Activated CD8-positive, alpha-beta T cell treated with anti-CD3 and anti-CD28 coated beads, Interleukin-2, amount 10 ng/mL, durations not matched to agents 7 days and 5 days (primary cell): Measurements from ENCODE around the gene HOXA3. TPM values are rescaled to one million over a fixed set of nuclear protein-coding genes. Genes with fewer than 3 reads are reported as not detected.

Experiments
- ATAC-seq: fragments of 150-1000 bp; cut with Tn5 transposase; one replicate; pipeline ENCODE4 v1.10.0; 2021; ENCODE audit warnings: moderate library complexity
- CTCF ChIA-PET: fragments of 350-600 bp; sonication (Branson Sonifier 250); formaldehyde crosslinking; loops from one replicate; lab custom pipeline; 2021; ENCODE audit warnings: antibody characterized with exemption; lab: Charles Lee
- POLR2A ChIA-PET: fragments of 350-600 bp; sonication (Branson Sonifier 250); formaldehyde crosslinking; loops from one replicate; lab custom pipeline; 2021; ENCODE audit warnings: antibody characterized with exemption; lab: Charles Lee
- DNase-seq: peaks from one replicate; pipeline ENCODE4 v3.0.0-alpha.2; 2020
- H3K27ac Mint-ChIP-seq: one replicate; pipeline ENCODE4 v1.8.0; 2021; ENCODE audit warnings: mild to moderate bottlenecking, mixed read lengths
- H3K27me3 Mint-ChIP-seq: one replicate; pipeline ENCODE4 v1.8.0; 2021; ENCODE audit warnings: low read depth, mixed read lengths
- H3K36me3 Mint-ChIP-seq: one replicate; pipeline ENCODE4 v1.8.0; 2021; ENCODE audit warnings: low read depth, mixed read lengths
- H3K4me1 Mint-ChIP-seq: one replicate; pipeline ENCODE4 v1.8.0; 2021; ENCODE audit warnings: low read depth, mixed read lengths
- H3K4me3 Mint-ChIP-seq: one replicate; pipeline ENCODE4 v1.8.0; 2021; ENCODE audit warnings: mild to moderate bottlenecking, mixed read lengths
- H3K9me3 Mint-ChIP-seq: one replicate; pipeline ENCODE4 v1.8.0; 2022; ENCODE audit warnings: mixed read lengths; ENCODE audit not compliant: insufficient read depth
- total RNA-seq, 2 experiments: library from RNA; stranded (reverse); gene quantifications; one replicate each; pipeline ENCODE4 v1.2.3, GENCODE V29; 2021

Gene HOXA3
- total RNA-seq, 2 experiments from 2014 or later: not detected

DNA sequence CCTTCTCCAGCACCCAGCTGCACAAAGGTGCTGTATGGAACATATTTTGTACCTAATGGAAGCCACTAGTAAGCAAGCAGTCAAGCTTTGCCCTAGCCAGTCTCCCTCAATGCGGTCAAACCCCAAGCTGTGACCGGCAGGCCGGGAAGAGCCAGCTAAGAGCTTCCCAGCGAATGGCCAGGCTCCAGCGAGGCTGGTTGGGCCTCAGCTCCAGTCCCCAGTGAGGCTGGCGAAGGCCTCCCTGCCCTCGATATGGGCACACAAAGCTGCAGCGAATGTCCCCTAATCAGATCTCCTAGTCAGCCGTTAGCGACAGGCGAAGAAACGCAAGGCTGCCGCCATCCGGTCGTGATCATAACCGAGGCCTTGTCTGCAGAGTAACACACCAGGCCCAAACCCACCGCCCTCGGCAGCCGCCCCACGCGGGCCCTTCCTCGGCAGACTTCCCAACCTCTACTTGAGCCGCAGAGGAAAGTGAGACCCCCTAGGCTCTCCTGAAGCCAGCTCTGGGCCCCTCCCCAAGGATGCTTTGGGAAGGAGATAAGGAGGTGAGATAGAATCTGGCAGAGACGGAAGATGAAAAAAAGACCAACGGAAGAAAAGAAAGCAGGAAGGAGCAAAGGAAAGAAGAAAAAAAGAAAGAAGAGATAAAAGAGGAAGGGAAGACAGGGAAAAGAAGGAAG is 16.0 kb upstream of the HOXA3 start:
- Mint-ChIP-seq H3K4me3 (no peak overlapping the region), H3K36me3 (peaks cover 11% of the 10 kb centered on the region), H3K27me3 (peaks cover 77% of the 10 kb centered on the region), H3K4me1 (peaks cover 16% of the 10 kb centered on the region), H3K9me3 (no peaks in the 10 kb centered on the region), H3K27ac (peak overlapping the region; percentile 32)
- ATAC-seq (no peak), DNase-seq (no peak)
- CTCF ChIA-PET: interaction anchor here (0.7 to 1.7 kb wide), 3 partner anchors 11 to 27 kb away, joined by 3 to 6 read pairs (median 3); no protein-coding TSS in a partner anchor
- POLR2A ChIA-PET: no interaction called here

DNA sequence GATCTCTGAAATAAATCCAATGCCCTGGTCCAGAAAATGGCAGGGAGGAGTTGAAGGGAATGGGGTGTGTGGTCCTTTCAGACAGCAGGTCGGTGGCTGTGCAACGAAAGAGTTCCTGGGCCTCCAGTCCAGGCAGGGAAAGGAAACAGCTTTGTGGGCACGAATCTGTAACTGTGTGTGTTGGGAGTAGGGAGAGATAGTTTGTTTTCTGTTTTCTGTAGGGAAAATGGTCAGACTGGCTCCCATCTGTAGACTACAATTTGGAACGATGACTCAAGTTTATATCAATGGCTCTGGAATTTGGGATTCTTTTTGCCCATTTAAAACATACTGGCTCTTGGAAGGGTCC is 15.5 kb upstream of the HOXA3 start:
- Mint-ChIP-seq H3K4me3 (no peak overlapping the region), H3K36me3 (peaks cover 11% of the 10 kb centered on the region)
- POLR2A ChIA-PET: no interaction called here

DNA sequence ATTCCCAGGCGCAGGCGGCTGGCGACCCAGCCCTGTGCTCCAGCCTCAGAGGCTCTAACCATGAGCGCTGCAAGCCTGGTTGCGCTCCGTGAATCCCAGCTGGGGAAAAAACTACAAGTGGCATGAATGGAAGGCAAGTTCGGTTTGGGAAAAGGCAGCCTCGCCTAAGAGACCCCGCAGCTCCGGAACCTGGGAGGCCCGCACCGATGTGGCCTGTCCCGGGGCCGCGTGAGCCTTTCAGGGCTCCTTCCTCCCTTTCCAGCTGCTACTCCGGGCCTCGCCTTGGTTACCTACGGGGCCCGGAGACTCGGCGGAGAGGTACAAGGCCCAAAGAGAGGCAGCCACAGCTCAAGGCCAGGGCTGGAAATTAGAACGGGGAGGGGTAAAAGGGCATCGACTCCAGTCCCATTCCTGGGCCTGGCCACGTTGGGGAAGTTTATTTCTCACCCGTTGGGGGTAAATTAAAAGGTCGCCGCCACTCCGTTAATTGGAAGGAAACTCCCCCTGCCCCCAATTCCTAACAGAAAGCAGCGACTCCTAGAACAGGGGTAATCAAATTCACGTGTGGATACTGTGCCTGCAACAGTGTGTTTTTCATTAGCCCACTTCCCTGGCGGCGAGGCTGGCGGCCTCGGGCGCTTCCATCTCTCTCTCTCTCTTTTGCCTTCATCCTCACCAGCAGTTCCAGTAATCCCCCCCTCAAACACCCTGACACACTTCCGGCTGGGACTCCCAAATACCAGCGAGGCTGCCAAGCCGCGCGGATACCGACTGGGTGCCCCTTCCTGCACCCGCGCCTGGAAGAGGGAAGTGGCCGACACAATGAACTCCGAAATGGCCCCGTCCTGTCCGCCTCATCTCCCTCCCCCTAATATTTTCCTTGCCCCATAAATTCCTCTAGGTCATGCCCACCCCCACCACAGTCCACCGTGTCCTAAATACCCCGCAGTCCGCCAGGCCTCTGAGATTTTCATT is 14.4 kb upstream of the HOXA3 start:
- Mint-ChIP-seq H3K9me3 (no peaks in the 10 kb centered on the region), H3K4me1 (peaks cover 10% of the 10 kb centered on the region), H3K27ac (peak overlapping the region; percentile 69), H3K4me3 (peak overlapping the region; percentile 51), H3K36me3 (peaks cover 9% of the 10 kb centered on the region), H3K27me3 (peaks cover 81% of the 10 kb centered on the region)
- no peak for ATAC-seq
- ChIA-PET POLR2A (no interaction called here), CTCF (interaction anchor here (0.9 to 1.7 kb wide), 4 partner anchors 13 to 29 kb away, joined by 3 to 6 read pairs (median 3); no protein-coding TSS in a partner anchor)
- DNase-seq: no peak

More for the DNA sequence above, 15.5 kb upstream of the HOXA3 start:
- H3K4me1 Mint-ChIP-seq: peaks cover 16% of the 10 kb centered on the region
- H3K27me3 Mint-ChIP-seq: peaks cover 81% of the 10 kb centered on the region
- no peak for ATAC-seq
- DNase-seq: no peak
- H3K27ac Mint-ChIP-seq: no peak overlapping the region
- no peaks in the 10 kb centered on the region for H3K9me3 Mint-ChIP-seq
- CTCF ChIA-PET: interaction anchor here (1.5 to 1.7 kb wide), 2 partner anchors 12 to 17 kb away, joined by 3 to 6 read pairs; no protein-coding TSS in a partner anchor

DNA sequence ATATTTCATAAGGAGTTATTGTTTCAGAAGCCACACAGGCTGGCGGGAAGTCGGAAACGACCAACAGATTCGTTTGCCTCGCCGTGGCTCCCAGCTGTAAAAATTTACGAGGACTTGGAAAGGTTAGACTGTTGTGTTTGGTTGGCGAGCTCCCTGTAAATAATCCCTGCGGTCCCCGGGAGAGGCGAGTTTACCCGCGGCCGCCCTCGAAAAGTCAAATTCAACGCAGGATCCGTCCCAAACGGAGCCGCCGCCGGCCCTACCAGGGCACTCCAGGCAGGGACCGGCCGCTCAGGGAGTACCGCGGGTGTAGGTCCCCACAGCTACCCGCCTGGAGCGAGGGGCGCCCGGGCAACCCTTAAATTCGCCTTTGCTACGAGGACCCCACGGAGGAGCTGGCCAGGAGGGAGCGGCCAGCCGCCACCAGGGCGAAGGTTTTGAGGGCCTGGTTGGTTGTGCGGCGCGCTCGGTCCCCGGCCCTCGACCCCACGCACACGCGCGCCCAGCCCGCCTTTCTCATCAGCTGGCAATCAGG is 13.7 kb upstream of the HOXA3 start:
- ATAC-seq: no peak
- no peak overlapping the region for H3K27ac Mint-ChIP-seq

DNA sequence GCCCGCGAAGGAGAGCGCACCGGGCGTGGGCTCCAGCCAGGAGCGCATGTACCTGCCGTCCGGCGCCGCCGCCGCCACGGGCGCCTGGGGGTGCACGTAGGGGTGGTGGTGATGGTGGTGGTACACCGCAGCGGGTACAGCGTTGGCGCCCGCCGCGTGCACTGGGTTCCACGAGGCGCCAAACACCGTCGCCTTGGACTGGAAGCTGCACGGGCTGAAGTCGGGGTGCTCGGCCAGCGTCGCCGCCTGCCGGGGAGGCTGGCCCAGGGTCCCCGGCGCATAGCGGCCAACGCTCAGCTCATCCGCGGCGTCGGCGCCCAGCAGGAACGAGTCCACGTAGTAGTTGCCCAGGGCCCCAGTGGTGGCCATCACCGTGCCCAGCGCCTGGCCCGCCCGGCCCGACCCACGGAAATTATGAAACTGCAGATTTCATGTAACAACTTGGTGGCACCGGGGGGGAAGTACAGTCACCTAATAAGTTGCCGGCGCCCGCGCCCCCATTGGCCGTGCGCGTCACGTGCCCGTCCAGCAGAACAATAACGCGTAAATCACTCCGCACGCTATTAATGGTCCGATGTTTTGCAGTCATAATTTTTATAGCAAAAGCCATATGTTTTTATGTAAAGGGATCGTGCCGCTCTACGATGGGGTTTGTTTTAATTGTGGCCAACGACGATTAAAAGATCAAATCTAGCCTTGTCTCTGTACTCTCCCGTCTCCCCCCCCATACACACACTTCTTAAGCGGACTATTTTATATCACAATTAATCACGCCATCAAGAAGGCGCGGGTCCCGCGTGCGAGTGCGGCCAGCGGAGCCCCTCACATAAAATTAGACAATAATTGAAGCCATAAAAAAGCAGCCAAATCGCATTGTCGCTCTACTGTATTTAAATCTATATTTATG is 13.0 kb upstream of the HOXA3 start, which contains the start of gene HOXA9:
TSS of gene HOXA9 (minus strand) at position 449 of the 907 bp plus-strand sequence. CDS start at position 369, 80 bp downstream.
- Mint-ChIP-seq H3K27me3 (peaks cover 72% of the 10 kb centered on the region), H3K4me3 (peak within 1 kb of the TSS; percentile 51), H3K27ac (peak within 1 kb of the TSS; percentile 84), H3K4me1 (peaks cover 11% of the 10 kb centered on the region), H3K36me3 (peaks cover 8% of the 10 kb centered on the region), H3K9me3 (no peaks in the 10 kb centered on the region)
- DNase-seq: no peak
- ChIA-PET CTCF (interaction anchor here (0.9 to 1.1 kb wide), 2 partner anchors 15 to 31 kb away, joined by 3 read pairs; no protein-coding TSS in a partner anchor), POLR2A (no interaction called here)
- ATAC-seq: no peak

More for the DNA sequence above, 13.7 kb upstream of the HOXA3 start:
- CTCF ChIA-PET: interaction anchor here (0.9 to 1.1 kb wide), 3 partner anchors 14 to 30 kb away, joined by 3 read pairs; no protein-coding TSS in a partner anchor
- Mint-ChIP-seq H3K27me3 (peaks cover 75% of the 10 kb centered on the region), H3K4me3 (peak overlapping the region; percentile 51), H3K36me3 (peaks cover 8% of the 10 kb centered on the region), H3K4me1 (peaks cover 9% of the 10 kb centered on the region), H3K9me3 (no peaks in the 10 kb centered on the region)
- no peak for DNase-seq
- POLR2A ChIA-PET: no interaction called here

DNA sequence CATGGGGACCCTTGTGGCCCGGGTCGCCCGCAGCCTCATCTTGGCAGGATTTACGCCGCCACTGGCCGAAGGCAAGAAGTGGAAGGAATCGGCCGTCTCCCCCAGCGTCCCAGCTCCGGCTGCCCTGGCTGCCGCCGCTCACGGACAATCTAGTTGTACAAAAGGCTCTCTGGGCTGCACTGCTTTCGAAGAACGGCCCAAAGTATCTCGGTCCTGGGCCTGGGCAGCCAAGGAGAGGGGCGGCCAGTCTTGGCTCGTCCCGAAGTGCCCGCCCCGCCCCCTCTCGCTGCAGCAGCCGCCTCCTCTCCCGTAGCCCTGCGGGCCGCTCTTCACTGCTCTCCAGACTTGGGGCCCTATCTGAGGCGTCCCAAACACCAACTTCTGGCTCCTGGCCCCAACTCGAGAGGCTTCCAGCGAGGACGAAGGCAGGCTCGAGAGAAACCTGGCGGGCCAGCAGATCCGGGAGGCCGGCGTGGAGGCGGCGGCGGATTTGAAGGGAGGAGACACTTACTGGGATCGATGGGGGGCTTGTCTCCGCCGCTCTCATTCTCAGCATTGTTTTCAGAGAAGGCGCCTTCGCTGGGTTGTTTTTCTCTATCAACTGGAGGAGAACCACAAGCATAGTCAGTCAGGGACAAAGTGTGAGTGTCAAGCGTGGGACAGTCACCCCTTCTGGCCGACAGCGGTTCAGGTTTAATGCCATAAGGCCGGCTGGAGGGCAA is 12.1 kb upstream of the HOXA3 start:
- ChIA-PET POLR2A (no interaction called here), CTCF (interaction anchor here (4.7 kb wide), 1 partner anchor 483 kb away, joined by 85 read pairs; no protein-coding TSS in a partner anchor)
- peaks cover 8% of the 10 kb centered on the region for H3K36me3 Mint-ChIP-seq
- H3K27me3 Mint-ChIP-seq: peaks cover 74% of the 10 kb centered on the region
- H3K9me3 Mint-ChIP-seq: no peaks in the 10 kb centered on the region
- peak overlapping the region; percentile 49 for H3K27ac Mint-ChIP-seq
- peak overlapping the region; percentile 15 for H3K4me3 Mint-ChIP-seq
- ATAC-seq: no peak
- H3K4me1 Mint-ChIP-seq: peaks cover 13% of the 10 kb centered on the region
- DNase-seq: no peak

DNA sequence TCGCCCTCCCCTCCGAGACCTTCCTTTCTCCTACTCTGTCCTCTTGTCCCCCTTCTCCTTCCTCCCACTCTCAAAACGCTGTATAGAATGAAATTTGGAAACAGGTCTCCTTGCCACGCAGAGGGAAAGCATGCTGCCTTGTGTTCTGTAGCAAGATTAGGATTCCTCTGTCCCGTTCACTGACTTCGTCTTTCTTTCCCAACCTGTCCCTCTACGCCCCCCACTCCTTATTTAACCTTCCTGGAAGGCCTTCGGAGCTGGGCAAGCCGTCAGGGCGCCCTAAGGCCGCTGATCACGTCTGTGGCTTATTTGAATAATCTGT is 11.6 kb upstream of the HOXA3 start:
- Mint-ChIP-seq H3K9me3 (no peaks in the 10 kb centered on the region), H3K27me3 (peaks cover 74% of the 10 kb centered on the region), H3K36me3 (peaks cover 8% of the 10 kb centered on the region), H3K4me1 (peaks cover 13% of the 10 kb centered on the region), H3K27ac (peak overlapping the region; percentile 39), H3K4me3 (no peak overlapping the region)
- DNase-seq: no peak
- POLR2A ChIA-PET: no interaction called here
- ATAC-seq: no peak
- CTCF ChIA-PET: interaction anchor here (1.8 to 4.7 kb wide), 3 partner anchors 32 to 483 kb away, joined by 4 to 85 read pairs (median 9); no protein-coding TSS in a partner anchor

DNA sequence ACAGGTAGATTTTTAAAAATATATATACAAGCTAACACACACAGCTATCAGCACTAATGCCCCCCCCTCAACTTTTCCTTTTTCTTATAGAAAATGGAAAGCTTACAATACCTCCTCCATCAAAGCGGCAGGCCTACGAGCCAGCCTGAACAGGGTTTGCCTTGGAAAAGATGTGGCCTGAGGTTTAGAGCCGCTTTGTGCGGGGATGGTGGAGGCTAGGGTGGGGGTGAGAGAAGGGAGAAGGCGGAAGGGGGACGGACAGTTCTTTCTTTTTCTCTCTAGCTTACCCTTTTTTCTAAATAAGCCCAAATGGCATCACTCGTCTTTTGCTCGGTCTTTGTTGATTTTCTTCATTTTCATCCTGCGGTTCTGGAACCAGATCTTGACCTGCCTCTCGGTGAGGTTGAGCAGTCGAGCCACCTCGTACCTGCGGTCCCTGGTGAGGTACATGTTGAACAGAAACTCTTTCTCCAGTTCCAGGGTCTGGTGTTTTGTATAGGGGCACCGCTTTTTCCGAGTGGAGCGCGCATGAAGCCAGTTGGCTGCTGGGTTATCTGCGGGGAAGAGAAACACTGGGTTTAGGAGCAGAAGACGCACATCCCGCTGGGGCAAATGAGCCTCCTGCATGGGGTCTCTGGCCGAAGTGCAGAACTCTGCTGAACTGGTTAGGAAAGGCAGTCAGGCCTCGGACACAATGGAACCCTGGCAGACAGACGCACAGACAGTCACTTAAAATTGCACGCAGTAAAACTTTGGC is 11.1 kb upstream of the HOXA3 start:
- DNase-seq (no peak), ATAC-seq (no peak)
- peak overlapping the region; percentile 29 for H3K27ac Mint-ChIP-seq
- ChIA-PET CTCF (interaction anchor here (0.7 to 4.7 kb wide), 9 partner anchors 10 to 793 kb away, joined by 3 to 85 read pairs (median 5); partner anchors contain the start of gene HOXA13), POLR2A (no interaction called here)
- H3K9me3 Mint-ChIP-seq: no peaks in the 10 kb centered on the region
- H3K36me3 Mint-ChIP-seq: peaks cover 11% of the 10 kb centered on the region
- H3K4me3 Mint-ChIP-seq: no peak overlapping the region
- peaks cover 8% of the 10 kb centered on the region for H3K4me1 Mint-ChIP-seq
- peaks cover 74% of the 10 kb centered on the region for H3K27me3 Mint-ChIP-seq

DNA sequence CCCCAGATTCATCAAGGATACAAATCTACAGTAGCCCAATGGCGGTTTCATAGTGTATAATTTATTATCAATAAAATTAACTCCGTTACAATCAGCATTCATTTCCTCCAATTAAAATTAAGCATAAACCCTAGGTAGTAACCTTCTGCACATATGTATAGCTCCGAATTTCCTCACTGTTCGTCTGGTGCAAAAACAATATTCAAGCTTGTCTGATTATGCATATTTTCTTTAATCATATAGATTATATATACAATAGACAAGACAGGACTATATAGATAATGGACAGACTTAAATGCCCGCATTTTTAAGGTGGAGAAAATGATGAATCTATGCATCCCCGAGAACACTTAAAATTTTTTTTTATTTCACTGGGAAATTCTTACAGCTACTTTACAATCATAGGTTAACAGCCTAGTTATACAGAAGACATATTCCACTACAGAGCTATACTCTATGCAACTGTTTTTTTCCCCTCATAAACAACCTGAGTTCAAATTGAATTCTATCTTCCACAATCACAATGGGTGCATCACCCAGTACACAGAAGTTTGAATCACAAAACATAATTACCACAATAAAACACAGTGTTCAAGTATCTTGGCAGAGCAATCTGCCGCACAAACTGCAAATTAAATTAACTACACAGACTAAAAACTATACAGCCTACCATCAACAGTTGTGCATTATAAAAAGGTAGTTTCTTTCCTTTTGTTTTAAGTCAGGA is 10.3 kb upstream of the HOXA3 start:
- ChIA-PET POLR2A (no interaction called here), CTCF (interaction anchor here (0.7 to 4.7 kb wide), 11 partner anchors 10 to 792 kb away, joined by 3 to 85 read pairs (median 5); partner anchors contain the start of genes HOXA13 and HOXA3)
- Mint-ChIP-seq H3K9me3 (no peaks in the 10 kb centered on the region), H3K4me3 (no peak overlapping the region), H3K36me3 (peaks cover 13% of the 10 kb centered on the region), H3K27me3 (peaks cover 75% of the 10 kb centered on the region), H3K4me1 (peaks cover 9% of the 10 kb centered on the region), H3K27ac (no peak overlapping the region)
- no peak for DNase-seq
- ATAC-seq: no peak
